HCT116 (cell line): ENCODE data around the gene GPRIN2. TPM values are rescaled to one million over a fixed set of nuclear protein-coding genes. Genes with fewer than 3 reads are reported as not detected.
"Not testable (repeated sequence)": the region's sequence is repeated elsewhere in the genome, so short reads cannot be mapped to it uniquely, and the experiment has no call there.

ENCODE experiments used
- ATAC-seq: fragments of 200-7000 bp; cut with Tn5 transposase; 2 replicates; pipeline ENCODE4 v1.9.1; 2020; ENCODE audit warnings: mild to moderate bottlenecking, moderate library complexity
- Bru-seq: library from RNA; stranded (reverse); fragments of 400-500 nt; gene quantifications from one replicate; lab custom pipeline; 2021; lab: Mats Ljungman, UMichigan
- BruChase-seq, 2 experiments: library from RNA; stranded (reverse); fragments of 400-500 nt; gene quantifications; one replicate each; lab custom pipeline; 2021; lab: Mats Ljungman, UMichigan
- BruUV-seq: library from RNA; stranded (reverse); fragments of 400-500 nt; replicated peaks from 2 replicates; lab custom pipeline; 2021; lab: Mats Ljungman, UMichigan
- CTCF ChIA-PET: fragments of 300-600 bp; sonication (Branson Sonifier 250); formaldehyde crosslinking; loops from one replicate; lab custom pipeline; 2021; ENCODE audit warnings: antibody characterized with exemption; lab: Charles Lee
- POLR2A ChIA-PET: fragments of 300-600, 350-600 bp; sonication (Branson Sonifier 250); formaldehyde crosslinking; loops from one replicate; lab custom pipeline; 2021; ENCODE audit warnings: antibody characterized with exemption; lab: Charles Lee
- RAD21 ChIA-PET, 2 experiments: fragments of 300-600 bp; sonication (Branson Sonifier 250); formaldehyde crosslinking; loops; one replicate each; lab custom pipeline; 2023; ENCODE audit warnings: low total read pairs in 2 of 2; ENCODE audit not compliant: uncharacterized antibody in 2 of 2, unreplicated experiment in 2 of 2, low non-redundant PET in 1 of 2; lab: Charles Lee
- DNase-seq: peaks from one replicate; pipeline ENCODE4 v3.0.0-alpha.2; 2010; ENCODE audit warnings: low read depth, low spot score
- H2AFZ ChIP-seq: fragments of 200-600 bp; shearing (Covaris generic), sonication (generic); 2 replicates; pipeline ENCODE4 v1.6.1; 2017; ENCODE audit warnings: low read depth, mixed run types, mixed read lengths, antibody characterized with exemption, low read length; ENCODE audit not compliant: poor library complexity, severe bottlenecking
- H3K27ac ChIP-seq: 2 replicates; pipeline ENCODE4 v1.5.1; 2012; ENCODE audit warnings: low read depth, low read length
- H3K27me3 ChIP-seq: fragments of 200-600 bp; sonication (generic); 2 replicates; pipeline ENCODE4 v1.6.1; 2016; ENCODE audit warnings: mixed run types, low read length, mixed read lengths; ENCODE audit not compliant: insufficient read depth
- H3K36me3 ChIP-seq, 2 experiments: fragments of 200-500 bp in 1 of 2; fragments of 200-600 bp in 1 of 2; sonication (Bioruptor generic) in 1 of 2; sonication (generic) in 1 of 2; 2 replicates each; pipeline versions ENCODE4 v1.5.1 to v1.6.1; 2014 to 2016; ENCODE audit warnings: low read length in 2 of 2, inconsistent platforms in 1 of 2, mixed read lengths in 1 of 2, mixed run types in 1 of 2; ENCODE audit not compliant: insufficient read depth in 2 of 2, control insufficient read depth in 1 of 2
- H3K4me1 ChIP-seq, 2 experiments: fragments of 200-600 bp in 1 of 2; sonication (generic) in 1 of 2; 2 replicates each; pipeline versions ENCODE4 v1.5.1 to v1.6.1; 2012 to 2017; ENCODE audit warnings: low read length in 2 of 2, inconsistent platforms in 1 of 2, mild to moderate bottlenecking in 1 of 2, mixed read lengths in 1 of 2, mixed run types in 1 of 2, moderate library complexity in 1 of 2; ENCODE audit not compliant: insufficient read depth in 2 of 2, control insufficient read depth in 1 of 2
- H3K4me2 ChIP-seq: fragments of 200-600 bp; sonication (generic); 2 replicates; pipeline ENCODE4 v1.6.1; 2017; ENCODE audit warnings: mixed run types, low read length, mixed read lengths
- H3K4me3 ChIP-seq, 2 experiments: fragments of 200-600 bp in 1 of 2; sonication (generic) in 1 of 2; replicated peaks in 1 of 2; 2 replicates each; pipeline ENCODE4 v1.5.1; 2011 to 2016; ENCODE audit warnings: low read length in 2 of 2, control low read depth in 1 of 2, low read depth in 1 of 2, mild to moderate bottlenecking in 1 of 2, mixed read lengths in 1 of 2, mixed run types in 1 of 2
- H3K79me2 ChIP-seq: fragments of 200-600 bp; sonication (generic); 2 replicates; pipeline ENCODE4 v1.6.1; 2017; ENCODE audit warnings: mild to moderate bottlenecking, mixed run types, low read length, moderate library complexity, mixed read lengths; ENCODE audit not compliant: insufficient read depth
- H3K9ac ChIP-seq: fragments of 200-600 bp; sonication (generic); 2 replicates; pipeline ENCODE4 v1.6.1; 2016; ENCODE audit warnings: low read length, mixed read lengths
- H3K9me2 ChIP-seq: fragments of 200-600 bp; sonication (generic), shearing (Covaris generic); 2 replicates; pipeline ENCODE4 v1.6.1; 2017; ENCODE audit warnings: mixed run types, mild to moderate bottlenecking, moderate library complexity; ENCODE audit not compliant: insufficient read depth
- H3K9me3 ChIP-seq, 2 experiments: fragments of 200-500 bp in 1 of 2; fragments of 200-600 bp in 1 of 2; sonication (Bioruptor generic) in 1 of 2; sonication (generic) in 1 of 2; 2 replicates each; pipeline ENCODE4 v1.6.1; 2014 to 2017; ENCODE audit warnings: low read length in 2 of 2, mixed read lengths in 2 of 2, inconsistent platforms in 1 of 2, low read depth in 1 of 2, mild to moderate bottlenecking in 1 of 2, mixed run types in 1 of 2, moderate library complexity in 1 of 2; ENCODE audit not compliant: control insufficient read depth in 1 of 2, insufficient read depth in 1 of 2
- H4K20me1 ChIP-seq: fragments of 200-600 bp; sonication (generic), shearing (Covaris generic); 2 replicates; pipeline ENCODE4 v1.6.1; 2017; ENCODE audit warnings: mixed run types, mild to moderate bottlenecking, moderate library complexity; ENCODE audit not compliant: insufficient read depth
- POLR2AphosphoS5 ChIP-seq: IDR thresholded peaks from 2 replicates; pipeline ENCODE4 v1.6.1; 2011; ENCODE audit warnings: mild to moderate bottlenecking, low read depth, low read length, moderate library complexity
- TCF7L2 ChIP-seq: IDR thresholded peaks from 2 replicates; pipeline ENCODE4 v1.7.0; 2011; ENCODE audit warnings: borderline replicate concordance, inconsistent platforms; ENCODE audit not compliant: insufficient read depth, insufficient read length; ENCODE audit errors: extremely low read depth
- intact Hi-C: fragments of 100-400 bp; cut with micrococcal nuclease; formaldehyde crosslinking; loops from 2 replicates; pipeline ENCODE4 v1.10.0; 2022
- long read RNA-seq: library from polyadenylated mRNA; unstranded; transcript quantifications from one replicate; pipeline ENCODE4 v2.0.0, GENCODE V29; 2021; ENCODE audit not compliant: unreplicated experiment
- polyA plus RNA-seq: library from polyadenylated mRNA; unstranded; fragments of >200 nt; gene quantifications from 2 replicates; pipeline ENCODE4 v1.2.1, GENCODE V29; 2012; ENCODE audit warnings: missing spikeins
- total RNA-seq: library from RNA; stranded (reverse); gene quantifications from one replicate; pipeline ENCODE4 v1.2.1, GENCODE V29; 2021; ENCODE audit not compliant: unreplicated experiment
- TF ChIP-seq, protein P1 (sequence below): IDR thresholded peaks from 2 replicates; pipeline ENCODE4 v1.6.1; 2012

GPRIN2 gene
- total RNA-seq: 1.7 TPM
- polyA plus RNA-seq: 1.0 TPM in 2 replicates
- percentile 43 among the genes with signal in this experiment for Bru-seq, nascent RNA
- BruChase-seq, experiment 1, labeled RNA remaining after a 6-hour chase: percentile 29 among the genes with signal in this experiment
- percentile 41 among the genes with signal in this experiment for BruChase-seq, experiment 2, labeled RNA remaining after a 2-hour chase
- long read RNA-seq, partial matches to known transcripts: 0 of 1 reads
- long read RNA-seq, other reads (novel, unspliced or antisense): 1 of 1 reads

- no peaks in the 10 kb centered on the region for H3K79me2 ChIP-seq
- peak; percentile 52; the same call in 1 of the 2 replicates for TF ChIP-seq POLR2AphosphoS5
- TF ChIP-seq, protein P1, sequence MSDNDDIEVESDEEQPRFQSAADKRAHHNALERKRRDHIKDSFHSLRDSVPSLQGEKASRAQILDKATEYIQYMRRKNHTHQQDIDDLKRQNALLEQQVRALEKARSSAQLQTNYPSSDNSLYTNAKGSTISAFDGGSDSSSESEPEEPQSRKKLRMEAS: no peak
- no peak for TF ChIP-seq TCF7L2
- intact Hi-C loops: no loop called here
- ChIA-PET RAD21 (no interaction called here), POLR2A (no interaction called here), CTCF (no interaction called here)
- H3K9ac ChIP-seq: peak within 1 kb of the TSS; percentile 41
- H3K27me3 ChIP-seq: peaks cover 5% of the 10 kb centered on the region; the same call in 1 of the 2 replicates
- no peaks in the 10 kb centered on the region for H3K9me3 ChIP-seq
- H2AFZ ChIP-seq: no peak within 1 kb of the TSS
- no peak for DNase-seq
- peak within 1 kb of the TSS; percentile 68 for H3K4me2 ChIP-seq
- no peaks in the 10 kb centered on the region for H3K9me2 ChIP-seq
- no peaks in the 10 kb centered on the region for H4K20me1 ChIP-seq
- peak; percentile 75 for ATAC-seq
- H3K27ac ChIP-seq: peak within 1 kb of the TSS; percentile 31; the same call in 1 of the 2 replicates
- H3K4me3 ChIP-seq: peak within 1 kb of the TSS; percentile 35 to 49
- no peaks in the 10 kb centered on the region for H3K36me3 ChIP-seq
- no TSS peak for BruUV-seq
- H3K4me1 ChIP-seq: peaks cover 0 to 9% of the 10 kb centered on the region in 2 experiments; a peak in 1 of 4 replicates
These were observed at the start of gene GPRIN2 for GRCh38 chr10:46556515-46557318. TSS of gene GPRIN2 (minus strand) at chr10:46556658. CDS start at chr10:46550736, 5,922 bp downstream.

- BruUV-seq, ATAC-seq, H3K9me3 ChIP-seq, H2AFZ ChIP-seq, H3K4me3 ChIP-seq, H3K79me2 ChIP-seq, DNase-seq, H3K36me3 ChIP-seq, RAD21 ChIA-PET, H3K4me2 ChIP-seq, POLR2A ChIA-PET, CTCF ChIA-PET, H3K27ac ChIP-seq, intact Hi-C loops, H3K27me3 ChIP-seq, H3K9me2 ChIP-seq, H4K20me1 ChIP-seq, H3K9ac ChIP-seq, H3K4me1 ChIP-seq: not testable (repeated sequence)
These were observed 44.1 kb upstream of the GPRIN2 start for GRCh38 chr10:46600516-46600915.
